Vagina (tissue), 2 donors: Measurements from ENCODE around the gene CARD11. TPM values are rescaled to one million over a fixed set of nuclear protein-coding genes. Genes with fewer than 3 reads are reported as not detected.

Source experiments
- DNase-seq, 2 donors: peaks; one replicate each; pipeline ENCODE4 v3.0.0-alpha.2; 2017; ENCODE audit errors: extremely low spot score in 2 of 2
- H3K27ac ChIP-seq: fragments of 200-600 bp; sonication (generic); one replicate; pipeline ENCODE4 v1.5.1; 2019
- H3K27me3 ChIP-seq: fragments of 200-600 bp; sonication (generic); one replicate; pipeline ENCODE4 v1.5.1; 2019
- H3K36me3 ChIP-seq, 2 donors: fragments of 200-600 bp; sonication (generic); one replicate each; pipeline ENCODE4 v1.5.1; 2017 to 2019
- H3K4me1 ChIP-seq: fragments of 200-600 bp; sonication (generic); one replicate; pipeline ENCODE4 v1.5.1; 2019
- H3K4me3 ChIP-seq, 2 donors: fragments of 200-600 bp; sonication (generic); 1 replicate in 1 of 2; 2 replicates in 1 of 2; pipeline ENCODE4 v1.5.1; 2016 to 2019
- H3K9me3 ChIP-seq: fragments of 200-600 bp; sonication (generic); one replicate; pipeline ENCODE4 v1.5.1; 2019
- CTCF ChIP-seq, 3 experiments: fragments of 450-650 bp in 2 of 3; fragments of 200-600 bp in 1 of 3; sonication (generic) in 1 of 3; IDR thresholded peaks; one replicate each; pipeline ENCODE4 v1.5.1; 2017 to 2019; ENCODE audit warnings: antibody characterized with exemption in 3 of 3, mild to moderate bottlenecking in 2 of 3, moderate library complexity in 2 of 3
- POLR2A ChIP-seq, 2 donors: fragments of 450-650 bp; IDR thresholded peaks; one replicate each; pipeline ENCODE4 v1.6.1; 2017; ENCODE audit warnings: antibody characterized with exemption in 2 of 2, mild to moderate bottlenecking in 2 of 2, moderate library complexity in 2 of 2
- POLR2AphosphoS5 ChIP-seq, 2 donors: sonication (generic); formaldehyde crosslinking; IDR thresholded peaks; one replicate each; pipeline ENCODE4 v1.9.0; 2017; ENCODE audit warnings: antibody characterized with exemption in 2 of 2, mild to moderate bottlenecking in 2 of 2, low read depth in 1 of 2; ENCODE audit not compliant: insufficient read depth in 1 of 2
- intact Hi-C: fragments of 100-400 bp; cut with DNase I; formaldehyde crosslinking; loops from one replicate; pipeline ENCODE4 v1.15.1; 2023
- total RNA-seq: library from RNA; depleted of rRNA; stranded (reverse); fragments of >200 nt; gene quantifications from one replicate; pipeline ENCODE4 v1.2.3, GENCODE V29; 2016

CARD11 gene
- total RNA-seq, 1 donor from 2014 or later = 2.9 TPM

DNA sequence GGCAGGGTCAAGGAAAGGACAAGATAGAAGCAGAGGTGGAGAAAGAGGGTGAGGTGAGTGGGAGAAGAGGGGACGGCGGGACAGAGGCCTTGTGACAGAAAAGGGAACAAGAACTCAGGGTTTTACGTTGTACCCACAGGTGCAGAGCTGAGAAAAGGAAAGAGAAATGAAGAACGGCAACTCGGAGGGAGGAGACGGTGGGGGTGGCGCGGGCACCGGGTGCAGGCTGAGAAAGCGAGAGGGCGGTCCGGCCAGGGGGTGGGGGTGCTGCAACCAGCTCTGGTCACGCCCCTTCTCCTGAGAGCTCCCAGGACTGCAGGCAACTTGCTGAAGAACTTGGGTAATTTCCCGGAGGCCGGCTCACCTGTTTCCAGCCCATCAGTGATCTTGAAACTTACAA is 65.3 kb downstream of the CARD11 start:
- no peak overlapping the region for H3K4me3 ChIP-seq
- H3K27me3 ChIP-seq = no peaks in the 10 kb centered on the region
- intact Hi-C loops = no loop called here
- no peak for DNase-seq
- no peaks in the 10 kb centered on the region for H3K9me3 ChIP-seq
- no peaks in the 10 kb centered on the region for H3K36me3 ChIP-seq
- H3K27ac ChIP-seq = no peak overlapping the region
- TF ChIP-seq POLR2AphosphoS5 (IDR thresholded peaks at IDR 0.05; ENCODE audit: insufficient read depth in 1 of 2, low read depth in 1 of 2) (no peak), CTCF (IDR thresholded peaks at IDR 0.05) (no peak), POLR2A (IDR thresholded peaks at IDR 0.05) (no peak)
- H3K4me1 ChIP-seq = no peaks in the 10 kb centered on the region

- TF ChIP-seq CTCF (IDR thresholded peaks at IDR 0.05) (no peak), POLR2A (IDR thresholded peaks at IDR 0.05) (no peak), POLR2AphosphoS5 (IDR thresholded peaks at IDR 0.05; ENCODE audit: insufficient read depth in 1 of 2, low read depth in 1 of 2) (no peak)
- Histone ChIP-seq H3K27ac (no peak overlapping the region), H3K4me1 (no peaks in the 10 kb centered on the region), H3K4me3 (no peak overlapping the region), H3K36me3 (no peaks in the 10 kb centered on the region), H3K9me3 (no peaks in the 10 kb centered on the region), H3K27me3 (no peaks in the 10 kb centered on the region)
- intact Hi-C loops = no loop called here
- DNase-seq = no peak
Measured at GRCh38 chr7:2975821-2976371, 67.8 kb downstream of the CARD11 start.

- intact Hi-C loops = no loop called here
- TF ChIP-seq POLR2A (IDR thresholded peaks at IDR 0.05) (no peak), POLR2AphosphoS5 (IDR thresholded peaks at IDR 0.05; ENCODE audit: insufficient read depth in 1 of 2, low read depth in 1 of 2) (no peak), CTCF (IDR thresholded peaks at IDR 0.05) (no peak)
- Histone ChIP-seq H3K36me3 (no peaks in the 10 kb centered on the region), H3K27me3 (no peaks in the 10 kb centered on the region), H3K9me3 (no peaks in the 10 kb centered on the region), H3K4me1 (no peaks in the 10 kb centered on the region), H3K4me3 (no peak overlapping the region), H3K27ac (no peak overlapping the region)
- no peak for DNase-seq
Measured at GRCh38 chr7:2974093-2974819, 69.4 kb downstream of the CARD11 start.

DNA sequence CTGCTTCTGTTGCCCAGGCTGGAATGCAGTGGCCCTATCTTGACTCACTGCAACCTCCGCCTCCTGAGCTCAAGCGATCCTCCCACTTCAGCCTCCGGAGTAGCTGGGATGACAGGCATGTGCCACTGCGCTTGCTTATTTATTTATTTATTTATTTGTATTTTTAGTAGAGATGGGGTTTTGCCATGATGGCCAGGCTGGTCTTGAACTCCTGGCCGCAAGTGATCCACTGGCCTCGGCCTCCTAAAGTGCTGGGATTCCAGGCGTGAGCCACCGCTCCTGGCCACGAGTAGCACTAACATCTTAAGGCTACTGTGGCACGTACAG is 70.9 kb downstream of the CARD11 start:
- DNase-seq = peak in 1 of 2 donors; percentile 49
- H3K27ac ChIP-seq = no peak overlapping the region
- TF ChIP-seq CTCF (IDR thresholded peaks at IDR 0.05) = no peak
- TF ChIP-seq POLR2AphosphoS5 (IDR thresholded peaks at IDR 0.05; ENCODE audit: insufficient read depth in 1 of 2, low read depth in 1 of 2) = no peak
- TF ChIP-seq POLR2A (IDR thresholded peaks at IDR 0.05) = no peak
- no peaks in the 10 kb centered on the region for H3K4me1 ChIP-seq
- intact Hi-C loops = no loop called here
- H3K9me3 ChIP-seq = no peaks in the 10 kb centered on the region
- H3K27me3 ChIP-seq = no peaks in the 10 kb centered on the region
- H3K36me3 ChIP-seq = no peaks in the 10 kb centered on the region
- no peak overlapping the region for H3K4me3 ChIP-seq
